H4 (cell line): Measurements from ENCODE around the gene LASP1. TPM values are rescaled to one million over a fixed set of nuclear protein-coding genes. Genes with fewer than 3 reads are reported as not detected.
"Not testable (repeated sequence)": the region's sequence is repeated elsewhere in the genome, so short reads cannot be mapped to it uniquely, and the experiment has no call there.

Experiments
- DNase-seq: peaks from one replicate; pipeline ENCODE4 v3.0.0-alpha.2; 2015; ENCODE audit warnings: low spot score
- total RNA-seq: library from RNA; depleted of rRNA; stranded (reverse); fragments of >200 nt; shearing (Covaris generic); gene quantifications from 2 replicates; pipeline ENCODE4 v1.2.3, GENCODE V29; 2014; rRNA removed

The LASP1 gene
- total RNA-seq, 1 experiment from 2014 or later = 133 TPM

DNA sequence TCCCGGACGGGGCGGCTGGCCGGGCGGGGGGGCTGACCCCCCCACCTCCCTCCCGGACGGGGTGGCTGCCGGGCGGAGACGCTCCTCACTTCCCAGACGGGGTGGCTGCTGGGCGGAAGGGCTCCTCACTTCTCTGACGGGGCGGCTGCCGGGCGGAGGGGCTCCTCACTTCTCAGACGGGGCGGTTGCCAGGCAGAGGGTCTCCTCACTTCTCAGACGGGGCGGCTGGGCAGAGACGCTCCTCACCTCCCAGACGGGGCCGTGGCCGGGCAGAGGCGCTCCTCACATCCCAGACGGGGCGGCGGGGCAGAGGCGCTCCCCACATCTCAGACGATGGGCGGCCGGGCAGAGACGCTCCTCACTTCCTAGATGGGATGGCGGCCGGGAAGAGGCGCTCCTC, 60.9 kb downstream of the LASP1 start:
- DNase-seq = not testable (repeated sequence)

DNA sequence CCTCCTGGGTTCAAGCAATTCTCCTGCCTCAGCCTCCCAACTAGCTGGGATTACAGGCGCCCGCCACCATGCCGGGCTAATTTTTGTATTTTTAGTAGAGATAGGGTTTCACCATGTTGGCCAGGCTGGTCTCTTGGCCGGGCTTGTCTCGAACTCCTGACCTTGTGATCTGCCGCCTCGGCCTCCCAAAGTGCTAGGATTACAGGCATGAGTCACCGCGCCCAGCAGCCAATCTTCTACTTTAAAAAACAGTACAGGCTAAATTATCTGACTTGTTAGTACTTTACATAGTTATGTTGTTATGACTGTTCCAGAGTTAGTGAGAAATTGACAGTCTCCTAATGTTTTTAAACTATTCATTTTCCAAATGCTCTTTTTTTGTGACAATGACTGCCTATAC, 64.1 kb downstream of the LASP1 start:
- DNase-seq = not testable (repeated sequence)

DNA sequence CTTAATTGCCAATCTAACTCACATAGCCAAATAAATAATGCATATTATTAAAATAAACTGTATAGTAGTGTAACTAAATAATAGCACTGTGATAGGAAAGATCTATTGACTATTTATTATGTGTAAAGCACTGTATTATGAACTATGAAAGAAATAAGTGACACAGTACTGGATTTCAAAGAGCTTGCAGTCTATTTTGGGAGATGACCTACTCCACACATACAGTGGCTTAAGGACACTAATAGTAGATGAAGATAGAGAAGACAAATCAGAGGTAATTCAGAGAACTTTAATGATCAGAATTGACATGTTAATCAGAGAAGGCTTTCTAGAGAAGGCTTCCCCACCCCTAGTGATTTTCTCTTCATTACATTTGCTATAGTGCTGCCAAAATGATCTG, 70.1 kb downstream of the LASP1 start:
- DNase-seq = no peak

DNA sequence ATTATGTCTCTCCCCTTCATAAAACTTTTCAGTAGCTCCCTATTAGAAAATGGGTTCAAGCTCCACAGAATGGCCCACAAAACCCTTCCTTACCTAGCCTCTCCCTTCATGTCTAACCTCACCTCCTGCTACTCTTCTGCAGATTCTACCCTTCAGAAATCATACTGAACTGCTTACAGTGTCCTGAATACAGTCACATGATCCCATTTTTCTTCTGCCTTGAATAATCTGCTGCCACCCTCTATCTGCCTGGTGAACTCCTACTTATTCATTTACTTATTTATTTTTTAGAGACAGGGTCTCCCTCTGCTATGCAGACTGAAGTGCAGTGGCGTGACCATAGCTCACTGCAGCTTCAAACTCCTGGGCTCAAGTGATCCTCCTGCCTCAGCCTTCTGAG, 70.5 kb downstream of the LASP1 start:
- DNase-seq = no peak

DNA sequence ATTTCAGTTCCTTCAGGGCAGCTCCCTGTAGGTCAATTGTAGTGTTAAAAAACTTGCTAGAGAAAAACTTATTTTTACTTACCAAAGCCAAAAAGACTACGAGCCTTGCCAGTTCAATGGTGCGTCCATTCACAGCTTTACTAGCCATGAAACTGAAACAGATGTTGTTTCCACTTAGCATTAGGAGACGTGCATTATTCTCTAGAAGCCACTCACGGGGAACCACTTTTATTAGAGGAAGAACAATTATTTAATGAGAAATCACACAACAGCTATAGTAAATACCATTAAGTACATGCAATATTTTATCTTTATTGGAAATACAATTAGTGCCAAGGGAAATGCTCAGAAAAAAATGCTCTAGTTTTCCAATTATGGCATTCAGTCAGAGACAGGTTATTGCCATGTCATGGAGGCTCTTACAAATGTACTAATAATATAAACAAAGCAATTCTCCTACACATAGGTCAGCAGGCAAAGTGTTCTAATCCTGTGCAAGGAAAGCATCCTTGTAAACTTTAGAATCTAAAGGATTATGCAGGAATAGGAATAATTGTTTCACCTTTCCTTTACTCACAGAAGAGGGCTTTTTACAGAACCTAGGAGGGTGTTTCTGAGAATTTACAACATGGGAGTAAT, 73.0 kb downstream of the LASP1 start:
- DNase-seq = no peak

DNA sequence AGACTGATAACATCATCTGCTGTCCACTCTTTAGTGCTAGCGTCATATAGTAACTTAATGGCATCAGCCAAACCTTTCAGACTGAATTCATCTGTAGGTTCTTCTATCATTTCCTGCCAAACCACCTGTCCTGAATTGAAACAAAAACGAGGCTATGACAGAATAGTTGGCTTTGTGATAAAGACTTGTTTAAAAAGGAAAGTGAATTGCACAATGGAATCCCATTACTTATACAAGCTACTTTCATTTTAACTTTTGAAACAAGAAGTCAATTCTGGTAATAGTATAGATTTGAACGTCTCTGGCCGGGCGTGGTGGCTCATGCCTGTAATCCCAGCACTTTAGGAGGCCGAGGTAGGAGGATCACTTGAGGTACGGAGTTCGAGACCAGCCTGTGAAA, 73.7 kb downstream of the LASP1 start:
- no peak for DNase-seq

DNA sequence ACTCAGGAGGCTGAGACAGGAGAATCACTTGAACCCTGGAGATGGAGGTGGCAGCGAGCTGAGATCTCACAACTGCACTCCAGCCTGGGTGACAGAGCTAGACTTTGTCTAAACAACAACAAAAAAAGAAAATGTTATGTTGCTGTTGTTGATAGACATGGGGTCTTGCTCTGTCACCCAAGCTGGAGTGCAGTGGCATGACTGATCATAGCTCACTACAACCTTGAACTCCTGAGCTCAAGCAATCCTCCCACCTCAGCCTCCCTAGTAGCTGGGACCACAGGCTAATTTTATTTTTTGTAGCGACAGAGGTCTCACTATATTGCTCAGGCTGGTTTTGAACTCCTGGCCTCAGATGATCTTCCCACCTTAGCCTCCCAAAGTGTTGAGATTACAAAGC, 77.3 kb downstream of the LASP1 start:
- no peak for DNase-seq

DNA sequence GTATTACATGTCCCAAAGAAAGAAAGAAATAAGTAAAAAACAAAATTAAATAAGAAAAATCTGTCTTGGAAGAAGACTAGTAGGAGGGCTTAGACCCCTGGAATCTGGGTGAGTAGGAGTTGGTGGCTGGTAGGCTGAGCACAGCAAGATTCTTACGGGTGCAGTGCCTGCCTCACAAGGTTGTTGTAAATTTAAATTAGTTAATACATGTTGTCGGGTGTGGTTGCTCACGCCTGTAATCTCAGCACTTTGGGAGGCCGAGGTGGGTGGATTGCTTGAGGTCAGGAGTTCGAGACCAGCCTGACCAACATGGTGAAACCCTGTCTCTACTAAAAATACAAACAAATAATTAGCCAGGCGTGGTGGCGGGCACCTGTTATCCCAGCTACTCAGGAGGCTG, 83.9 kb downstream of the LASP1 start:
- not testable (repeated sequence) for DNase-seq

DNA sequence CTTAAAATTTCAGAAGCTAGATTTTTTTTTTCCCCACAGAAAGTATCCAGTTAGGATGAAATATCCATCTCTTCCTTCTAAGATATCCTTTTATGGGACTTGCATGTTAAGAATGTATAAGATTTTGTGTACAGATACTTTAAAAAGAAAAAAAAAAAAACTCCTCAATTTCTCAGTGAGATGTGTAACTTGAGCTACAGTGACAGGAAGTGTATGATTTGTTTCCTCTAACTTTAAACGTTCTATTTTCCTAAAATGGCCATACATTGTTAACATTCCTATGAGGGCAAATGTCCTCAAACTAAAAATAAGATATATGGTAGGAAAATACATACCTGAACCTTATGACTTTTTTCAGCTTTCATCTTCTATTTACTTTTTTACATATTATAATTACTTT, 88.5 kb downstream of the LASP1 start:
- no peak for DNase-seq

DNA sequence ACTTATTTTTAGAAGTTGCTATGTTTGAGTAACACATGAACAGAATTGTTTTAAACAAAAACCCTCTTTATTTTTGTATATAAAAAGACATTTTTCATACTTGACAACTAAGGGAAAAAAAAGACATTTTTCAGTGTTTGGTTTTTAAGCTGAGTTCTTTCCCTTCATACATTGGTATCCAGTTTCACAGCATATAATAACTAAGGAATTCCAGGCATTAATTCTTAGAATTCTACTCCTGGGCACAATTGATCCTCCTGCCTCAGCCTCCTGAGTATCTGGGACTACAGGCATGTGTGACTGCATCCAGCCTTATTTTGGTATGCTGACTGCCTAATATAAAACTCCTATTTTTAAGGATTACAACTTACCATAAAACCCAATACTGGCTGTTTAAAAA, 88.9 kb downstream of the LASP1 start:
- no peak for DNase-seq

DNA sequence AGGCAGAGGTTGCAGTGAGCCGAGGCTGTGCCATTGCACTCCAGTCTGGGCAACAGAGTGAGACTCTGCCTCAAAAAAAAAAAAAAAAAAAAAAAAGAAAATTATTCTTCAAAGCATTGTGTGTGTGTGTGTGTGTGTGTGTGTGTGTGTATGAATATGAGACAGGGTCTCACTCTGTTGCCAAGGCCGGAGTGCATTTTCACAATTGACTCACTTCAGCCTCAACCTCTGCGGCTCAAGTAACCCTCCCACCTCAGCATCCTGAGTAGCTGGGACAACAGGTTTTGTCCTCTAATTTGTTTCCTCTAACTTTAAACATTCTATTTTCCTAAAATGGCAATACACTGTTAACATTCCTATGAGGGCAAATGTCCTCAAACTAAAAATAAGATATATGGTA, 89.7 kb downstream of the LASP1 start:
- no peak for DNase-seq

DNA sequence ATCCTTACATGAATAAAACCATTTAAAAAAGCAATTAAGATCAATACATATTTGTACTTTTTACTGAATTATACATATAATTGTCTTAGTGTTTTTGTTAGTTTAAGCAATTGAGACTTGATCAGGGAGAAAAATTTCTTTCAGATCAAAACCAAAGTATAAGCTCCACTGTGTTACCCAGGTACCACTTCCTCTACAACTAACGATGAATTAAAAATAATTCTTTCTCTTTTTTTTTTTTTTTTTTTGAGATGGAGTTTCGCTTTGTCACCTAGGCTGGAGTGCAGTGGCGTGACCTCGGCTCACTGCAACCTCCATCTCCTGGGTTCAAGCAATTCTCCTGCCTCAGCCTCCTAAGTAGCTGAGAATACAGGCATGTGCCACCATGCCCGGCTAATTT, 90.5 kb downstream of the LASP1 start:
- DNase-seq = no peak

DNA sequence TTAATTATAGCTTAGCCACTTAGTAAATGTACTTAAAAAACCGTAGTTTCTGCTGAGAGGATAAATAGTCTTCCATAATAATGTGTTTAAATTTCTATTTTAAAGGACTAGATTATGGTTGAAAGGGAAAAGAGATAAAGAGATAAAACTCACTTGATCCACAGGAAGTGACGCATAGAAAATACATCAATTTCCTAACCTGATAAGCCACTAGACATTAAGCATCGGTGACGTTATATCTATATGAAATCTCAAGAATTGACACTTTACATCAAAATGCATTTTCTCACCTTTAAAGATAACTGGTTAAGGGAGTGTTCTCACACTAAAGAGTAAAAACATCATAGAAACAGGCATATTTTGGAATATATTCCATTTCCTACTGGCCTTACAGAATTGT, 91.6 kb downstream of the LASP1 start:
- DNase-seq = no peak

DNA sequence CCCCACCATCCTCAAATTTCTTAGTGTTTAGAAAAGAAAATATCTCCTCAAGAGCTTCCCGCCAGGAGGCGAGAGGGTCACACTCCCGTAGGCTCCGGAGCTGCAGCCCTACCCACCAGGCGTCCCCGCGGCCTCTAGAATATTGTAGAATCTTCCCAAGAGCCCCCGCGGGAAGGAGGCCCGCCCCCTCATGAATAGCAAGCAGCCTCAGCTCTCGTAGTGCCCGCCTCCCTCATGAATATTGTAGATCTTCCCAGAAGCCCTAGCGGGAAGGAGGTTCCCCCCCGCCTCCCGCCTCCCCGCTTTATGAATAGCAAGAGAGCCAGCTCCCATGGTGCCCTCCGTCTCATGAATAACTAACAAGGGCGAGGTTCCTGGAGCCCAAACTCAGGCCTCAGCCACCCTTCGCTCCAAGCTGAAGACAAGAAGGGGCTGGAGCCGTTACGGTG, 97.5 kb downstream of the LASP1 start, which contains the start of gene FBXO47:
Gene FBXO47 (minus strand): TSS at position 114 of the 449 bp plus-strand sequence. CDS start 4,378 bp downstream, outside the sequence.
- no peak for DNase-seq

DNA sequence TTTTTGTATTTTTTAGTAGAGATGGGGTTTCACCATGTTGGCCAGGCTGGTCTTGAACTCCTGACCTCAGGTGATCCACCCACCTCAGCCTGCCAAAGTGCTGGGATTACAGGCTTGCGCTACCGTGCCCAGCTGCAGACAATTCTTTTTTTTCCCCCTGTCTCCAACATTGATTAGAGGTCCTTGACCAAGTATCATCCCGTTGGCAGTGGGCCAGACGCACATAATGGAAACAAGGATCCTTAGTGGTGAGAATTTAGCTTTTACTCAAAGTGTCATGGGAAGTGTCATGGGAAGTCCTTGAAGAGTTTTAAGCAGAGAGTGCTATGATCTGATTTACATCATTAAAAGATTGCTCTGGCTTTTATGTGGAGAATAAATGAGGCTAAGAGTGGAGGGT, 99.4 kb downstream of the LASP1 start:
- no peak for DNase-seq

DNA sequence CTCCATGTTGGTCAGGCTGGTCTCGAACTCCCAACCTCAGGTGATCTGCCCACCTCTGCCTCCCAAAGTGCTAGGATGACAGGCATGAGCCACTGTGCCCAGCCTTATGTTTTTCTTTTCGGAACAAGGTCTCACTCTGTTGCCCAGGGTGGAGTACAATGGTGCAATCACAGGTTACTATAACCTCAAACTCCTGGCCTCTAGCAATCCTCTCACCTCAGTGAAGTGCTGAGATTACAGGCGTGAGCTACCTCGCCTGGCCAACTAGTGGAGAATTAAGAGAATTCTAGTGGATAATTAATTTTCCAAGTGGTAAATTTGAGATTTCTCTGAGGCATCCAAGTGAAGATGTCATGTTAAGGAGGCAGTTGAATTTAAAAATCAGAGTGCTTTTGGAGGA, 100.3 kb downstream of the LASP1 start:
- no peak for DNase-seq

DNA sequence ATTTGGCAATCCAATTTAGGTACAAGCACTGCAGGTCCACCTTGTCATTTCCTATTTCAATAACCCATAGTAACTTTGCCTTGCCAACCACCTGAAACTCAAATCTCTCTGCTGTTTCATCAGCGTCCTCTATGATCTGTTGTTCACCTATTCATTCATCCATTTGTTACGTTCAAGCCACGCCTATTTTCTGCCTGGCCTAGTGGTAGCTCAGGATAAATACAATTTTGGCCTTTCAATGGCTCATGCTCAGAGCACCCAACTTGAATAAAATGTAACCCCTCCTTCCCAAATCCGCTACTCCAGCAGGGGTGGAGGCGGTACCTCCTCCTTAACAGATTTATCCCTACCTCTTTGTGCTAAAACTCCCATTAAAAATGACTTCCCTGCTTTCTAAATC, 100.9 kb downstream of the LASP1 start:
- no peak for DNase-seq

Other genes starting within 250 kb of the LASP1 start
- gene EPOP, start 195.1 kb upstream of the LASP1 start, total RNA-seq = 3.2 and 3.5 TPM in 2 replicates
- 7.8 and 13.6 TPM in 2 replicates for gene MLLT6, start 164.8 kb upstream of the LASP1 start, total RNA-seq
- 2.3 and 6.7 TPM in 2 replicates for gene CISD3, start 139.7 kb upstream of the LASP1 start, total RNA-seq
- gene PCGF2, start 121.7 kb upstream of the LASP1 start, total RNA-seq = 1.6 and 3.9 TPM in 2 replicates
- gene PSMB3, start 117.3 kb upstream of the LASP1 start, total RNA-seq = 592 and 607 TPM in 2 replicates
- gene PIP4K2B, start 70.5 kb upstream of the LASP1 start, total RNA-seq = 24.6 and 32.4 TPM in 2 replicates
- 5.2 and 8.1 TPM in 2 replicates for gene CWC25, start 44.7 kb upstream of the LASP1 start, total RNA-seq
- gene RPL23, start 16.3 kb upstream of the LASP1 start, total RNA-seq = 1,542 and 1,557 TPM in 2 replicates
- gene FBXO47, start 97.3 kb downstream of the LASP1 start, total RNA-seq = not detected in 2 replicates